ENCODE measurements around the gene GLCCI1. TPM values are rescaled to one million over a fixed set of nuclear protein-coding genes. Genes with fewer than 3 reads are reported as not detected.

GLCCI1 gene
- total and polyA plus RNA-seq, 2 donors (not counting 3 experiments of a cell fraction or from before 2014, with no cell fraction given): 2.3 to 5.6 TPM

DNA sequence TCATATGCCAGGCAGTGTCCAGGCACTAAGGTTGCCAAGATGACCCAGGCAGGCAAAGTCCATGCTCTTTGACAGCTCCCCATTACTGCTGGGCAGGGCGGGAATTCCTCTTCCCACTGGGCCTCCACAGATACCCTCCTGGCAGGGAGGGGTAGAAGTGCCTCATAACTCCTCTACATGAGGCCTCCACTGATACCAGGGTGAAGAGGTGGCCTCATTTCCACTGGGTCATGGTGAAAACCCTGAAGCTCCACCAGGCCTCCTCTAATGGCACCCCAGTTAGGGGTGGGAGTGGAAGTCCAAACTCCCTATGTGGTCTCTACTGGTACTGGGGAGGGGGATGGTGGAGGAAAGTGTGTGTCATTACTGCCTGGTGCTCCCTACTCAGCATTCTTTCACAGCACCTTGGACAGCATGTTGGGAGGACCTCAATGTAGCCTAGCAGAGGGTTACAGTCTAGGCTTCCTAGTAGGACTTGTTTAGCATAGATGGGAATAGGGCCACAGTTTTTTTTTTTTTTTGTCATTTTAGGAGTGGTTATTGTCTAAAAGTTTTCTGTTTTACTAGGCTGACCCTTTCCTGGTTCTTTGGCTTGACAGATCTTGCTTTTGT, 34.6 kb upstream of the GLCCI1 start:
- DNase-seq (ENCODE audit: low read depth, low spot score) (no peak), FAIRE-seq (no peak)
- no peaks in the 10 kb centered on the region for H3K79me2 ChIP-seq (ENCODE audit: control insufficient read depth, insufficient read depth, low read length)
- H3K9me1 ChIP-seq (replicated peaks; ENCODE audit: control insufficient read depth, extremely low read depth, insufficient read depth, low read length): no peaks in the 10 kb centered on the region
- no peak overlapping the region for H3K9ac ChIP-seq (replicated peaks; ENCODE audit: extremely low read depth, insufficient read depth, low read length)
- H3K36me3 ChIP-seq (ENCODE audit: control insufficient read depth in 2 of 2, extremely low read depth in 1 of 2, insufficient read depth in 2 of 2, low read length in 2 of 2): no peaks in the 10 kb centered on the region
- no peaks in the 10 kb centered on the region for H3K9me3 ChIP-seq (replicated peaks; ENCODE audit: control insufficient read depth, insufficient read depth, low read length)
- H3K4me1 ChIP-seq (ENCODE audit: control insufficient read depth, extremely low read depth, insufficient read depth, low read length): no peaks in the 10 kb centered on the region
- intact Hi-C loops (cut with micrococcal nuclease): no loop called here
- no peaks in the 10 kb centered on the region for H4K20me1 ChIP-seq (replicated peaks; ENCODE audit: control insufficient read depth, extremely low read depth, insufficient read depth, low read length)
- dilution Hi-C loops (cut with MboI; ENCODE audit: extremely low pct_ligation_motif_present, low sequenced_read_pairs): no loop called here
- BruUV-seq (replicated peaks): no TSS peak
- no peak overlapping the region for H3K4me3 ChIP-seq (replicated peaks in 1 of 3; ENCODE audit: insufficient read depth in 1 of 3, low read depth in 1 of 3, low read length in 3 of 3)
- H2AFZ ChIP-seq (ENCODE audit: low read depth, low read length): no peak overlapping the region
- CTCF ChIA-PET: no interaction called here
- no peak overlapping the region for H3K4me2 ChIP-seq (ENCODE audit: insufficient read depth, low read length)
- H3K27ac ChIP-seq (ENCODE audit: insufficient read depth, low read depth, low read length): no peak overlapping the region
- TF ChIP-seq FOS (IDR thresholded peaks at IDR 0.05; ENCODE audit: borderline replicate concordance, insufficient read depth, low read length) (no peak), EZH2 (IDR thresholded peaks at IDR 0.05; ENCODE audit: borderline replicate concordance, low read depth, low read length, severe bottlenecking) (no peak), POLR2A (IDR thresholded peaks at IDR 0.05; ENCODE audit: low read depth, low read length) (no peak), MAX (IDR thresholded peaks at IDR 0.05; ENCODE audit: insufficient read depth, insufficient read length) (no peak), JUN (IDR thresholded peaks at IDR 0.05; ENCODE audit: borderline replicate concordance, insufficient read depth, insufficient read length, low read depth) (no peak), GATA2 (IDR thresholded peaks at IDR 0.05; ENCODE audit: insufficient read depth, insufficient read length, low read depth, low read length) (no peak), CTCF (IDR thresholded peaks at IDR 0.05; ENCODE audit: extremely low read depth in 1 of 2, insufficient read depth in 1 of 2, low read depth in 1 of 2, low read length in 2 of 2) (no peak), MYC (IDR thresholded peaks at IDR 0.05; ENCODE audit: low read depth, low read length) (no peak), POLR2AphosphoS5 (IDR thresholded peaks at IDR 0.05; ENCODE audit: insufficient read depth, low read depth, low read length) (no peak)
- POLR2A ChIA-PET: interaction anchor here (0.6 kb wide), 1 partner anchor 98 kb away, joined by 3 read pairs; no protein-coding TSS in a partner anchor
- H3K27me3 ChIP-seq (ENCODE audit: control insufficient read depth in 2 of 2, insufficient read depth in 2 of 2, low read length in 2 of 2): no peaks in the 10 kb centered on the region
